GM12892 (cell line): Measurements from ENCODE around the gene SUPT3H.

Experiments used
- POLR2A ChIP-seq: IDR thresholded peaks from 2 replicates; pipeline ENCODE4 v1.6.1; 2011; ENCODE audit warnings: low read depth, low read length, control low read depth
- POLR2AphosphoS5 ChIP-seq: IDR thresholded peaks from 2 replicates; pipeline ENCODE4 v1.6.1; 2011; ENCODE audit warnings: low read depth, low read length, control low read depth

- TF ChIP-seq POLR2AphosphoS5 (no peak), POLR2A (no peak)
Observed at GRCh38 chr6:44926556-44926955, 451.2 kb downstream of the SUPT3H start.
